Left lung (tissue), 10 donors: Measurements from ENCODE around the gene CDCA4. TPM values are rescaled to one million over a fixed set of nuclear protein-coding genes. Genes with fewer than 3 reads are reported as not detected.

ENCODE experiments used
- ATAC-seq: fragments of 200-7000 bp; cut with Tn5 transposase; one replicate; pipeline ENCODE4 v1.9.1; 2020; ENCODE audit warnings: moderate library complexity
- DNase-seq, 4 donors: peaks; one replicate each; pipeline ENCODE4 v3.0.0-alpha.2; 2013 to 2020
- H3K27ac ChIP-seq, 2 donors: fragments of 200-600 bp; sonication (generic) in 1 of 2; one replicate each; pipeline versions ENCODE4 v1.5.0 to v1.8.0; 2020 to 2021
- H3K27me3 ChIP-seq, 2 donors: fragments of 200-600 bp; sonication (generic) in 1 of 2; one replicate each; pipeline versions ENCODE4 v1.5.0 to v1.8.0; 2020 to 2021
- H3K36me3 ChIP-seq, 2 donors: fragments of 200-600 bp; sonication (generic) in 1 of 2; one replicate each; pipeline versions ENCODE4 v1.5.0 to v1.8.0; 2020 to 2021
- H3K4me1 ChIP-seq, 2 donors: fragments of 200-600 bp; one replicate each; pipeline ENCODE4 v1.8.0; 2021
- H3K4me3 ChIP-seq, 2 donors: fragments of 200-600 bp; sonication (generic) in 1 of 2; one replicate each; pipeline versions ENCODE4 v1.5.0 to v1.8.0; 2020 to 2021; ENCODE audit warnings: mild to moderate bottlenecking in 1 of 2
- H3K9me3 ChIP-seq, 2 donors: fragments of 200-600 bp; sonication (generic) in 1 of 2; one replicate each; pipeline versions ENCODE4 v1.5.0 to v1.8.0; 2020 to 2021
- intact Hi-C, 2 donors: fragments of 100-400 bp; cut with DNase I; formaldehyde crosslinking; loops; one replicate each; pipeline versions ENCODE4 v1.11.2 to v1.14.2; 2022
- polyA plus RNA-seq, 6 donors: library from polyadenylated mRNA; unstranded; fragments of 120-200 nt; gene quantifications; one replicate each; pipeline ENCODE4 v1.2.1, GENCODE V29; 2013; ENCODE audit not compliant: insufficient read length in 6 of 6
- total RNA-seq, 2 donors: library from RNA; stranded (reverse); fragmentation: NEBNext Ultra II Directional; extraction: Animal tissue kit (Norgen Biotek cat#: 25700); gene quantifications; one replicate each; pipeline ENCODE4 v1.2.1, GENCODE V29; 2021
- TF ChIP-seq, protein P1 (sequence below), 2 donors: fragments of 200-600 bp; sonication (generic) in 1 of 2; IDR thresholded peaks; one replicate each; pipeline versions ENCODE4 v1.5.0 to v1.8.0; 2021; ENCODE audit warnings: antibody characterized with exemption in 2 of 2
- donor health status: DM: no; HTN: yes; CAD: no.
- donor health status: DM: no; HTN: no; CAD: no.

The CDCA4 gene
- total and polyA plus RNA-seq, 8 donors, result 9.4 to 30.6 (median 20.5) TPM

DNA sequence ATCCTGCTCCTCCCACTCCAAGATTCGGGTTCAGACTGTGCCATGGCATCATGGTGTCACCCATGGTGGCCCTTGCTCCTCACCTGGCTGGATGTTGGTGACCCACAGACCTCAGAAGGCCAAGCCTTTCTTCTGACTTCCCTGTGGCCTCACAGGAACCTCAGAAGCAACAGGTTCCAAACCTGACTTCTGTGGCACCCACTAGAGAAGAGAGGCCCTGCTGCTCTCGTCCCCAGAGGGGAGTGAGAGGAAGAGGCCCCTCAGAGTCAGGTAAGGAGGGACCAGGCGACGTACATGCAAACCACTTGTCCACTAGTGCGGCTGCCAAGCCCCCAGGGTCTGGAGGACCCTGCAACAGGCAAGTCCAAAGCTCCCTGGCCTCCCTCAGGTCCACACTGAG is 24.9 kb downstream of the CDCA4 start:
- Histone ChIP-seq H3K9me3 (no peaks in the 10 kb centered on the region), H3K27ac (no peak overlapping the region), H3K27me3 (no peaks in the 10 kb centered on the region), H3K4me3 (no peak overlapping the region), H3K36me3 (peaks cover 0 to 31% of the 10 kb centered on the region in 2 donors), H3K4me1 (no peaks in the 10 kb centered on the region)
- ATAC-seq (no peak), DNase-seq (no peak)
- intact Hi-C loops, result no loop called here
- TF ChIP-seq, protein P1, sequence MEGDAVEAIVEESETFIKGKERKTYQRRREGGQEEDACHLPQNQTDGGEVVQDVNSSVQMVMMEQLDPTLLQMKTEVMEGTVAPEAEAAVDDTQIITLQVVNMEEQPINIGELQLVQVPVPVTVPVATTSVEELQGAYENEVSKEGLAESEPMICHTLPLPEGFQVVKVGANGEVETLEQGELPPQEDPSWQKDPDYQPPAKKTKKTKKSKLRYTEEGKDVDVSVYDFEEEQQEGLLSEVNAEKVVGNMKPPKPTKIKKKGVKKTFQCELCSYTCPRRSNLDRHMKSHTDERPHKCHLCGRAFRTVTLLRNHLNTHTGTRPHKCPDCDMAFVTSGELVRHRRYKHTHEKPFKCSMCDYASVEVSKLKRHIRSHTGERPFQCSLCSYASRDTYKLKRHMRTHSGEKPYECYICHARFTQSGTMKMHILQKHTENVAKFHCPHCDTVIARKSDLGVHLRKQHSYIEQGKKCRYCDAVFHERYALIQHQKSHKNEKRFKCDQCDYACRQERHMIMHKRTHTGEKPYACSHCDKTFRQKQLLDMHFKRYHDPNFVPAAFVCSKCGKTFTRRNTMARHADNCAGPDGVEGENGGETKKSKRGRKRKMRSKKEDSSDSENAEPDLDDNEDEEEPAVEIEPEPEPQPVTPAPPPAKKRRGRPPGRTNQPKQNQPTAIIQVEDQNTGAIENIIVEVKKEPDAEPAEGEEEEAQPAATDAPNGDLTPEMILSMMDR (IDR thresholded peaks at IDR 0.05), result no peak

DNA sequence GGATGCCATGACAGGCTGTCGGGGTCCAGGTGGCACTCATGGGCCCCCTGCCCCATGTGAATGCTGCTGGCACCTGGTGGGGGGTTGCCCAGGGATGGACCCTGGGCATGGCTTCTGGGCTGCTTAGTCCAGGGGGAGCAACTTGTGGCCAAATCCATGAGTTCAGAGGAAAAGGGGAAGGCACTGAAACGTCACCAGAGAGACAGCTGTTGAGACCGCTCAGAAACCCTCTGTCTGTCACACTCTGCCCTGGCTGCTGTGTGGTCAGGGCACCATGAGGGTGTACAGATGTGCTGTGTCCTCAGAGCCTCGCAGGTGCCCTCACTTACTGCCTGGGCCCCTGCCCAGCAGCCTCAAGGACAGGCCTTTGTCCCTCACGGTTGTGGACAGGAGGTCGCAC is 25.9 kb downstream of the CDCA4 start:
- H3K27ac ChIP-seq, result no peak overlapping the region
- H3K4me3 ChIP-seq, result no peak overlapping the region
- intact Hi-C loops, result no loop called here
- TF ChIP-seq, protein P1 (IDR thresholded peaks at IDR 0.05), result no peak
- DNase-seq, result no peak
- H3K36me3 ChIP-seq, result peaks cover 0 to 31% of the 10 kb centered on the region in 2 donors
- no peaks in the 10 kb centered on the region for H3K9me3 ChIP-seq
- no peak for ATAC-seq
- H3K27me3 ChIP-seq, result no peaks in the 10 kb centered on the region
- no peaks in the 10 kb centered on the region for H3K4me1 ChIP-seq

DNA sequence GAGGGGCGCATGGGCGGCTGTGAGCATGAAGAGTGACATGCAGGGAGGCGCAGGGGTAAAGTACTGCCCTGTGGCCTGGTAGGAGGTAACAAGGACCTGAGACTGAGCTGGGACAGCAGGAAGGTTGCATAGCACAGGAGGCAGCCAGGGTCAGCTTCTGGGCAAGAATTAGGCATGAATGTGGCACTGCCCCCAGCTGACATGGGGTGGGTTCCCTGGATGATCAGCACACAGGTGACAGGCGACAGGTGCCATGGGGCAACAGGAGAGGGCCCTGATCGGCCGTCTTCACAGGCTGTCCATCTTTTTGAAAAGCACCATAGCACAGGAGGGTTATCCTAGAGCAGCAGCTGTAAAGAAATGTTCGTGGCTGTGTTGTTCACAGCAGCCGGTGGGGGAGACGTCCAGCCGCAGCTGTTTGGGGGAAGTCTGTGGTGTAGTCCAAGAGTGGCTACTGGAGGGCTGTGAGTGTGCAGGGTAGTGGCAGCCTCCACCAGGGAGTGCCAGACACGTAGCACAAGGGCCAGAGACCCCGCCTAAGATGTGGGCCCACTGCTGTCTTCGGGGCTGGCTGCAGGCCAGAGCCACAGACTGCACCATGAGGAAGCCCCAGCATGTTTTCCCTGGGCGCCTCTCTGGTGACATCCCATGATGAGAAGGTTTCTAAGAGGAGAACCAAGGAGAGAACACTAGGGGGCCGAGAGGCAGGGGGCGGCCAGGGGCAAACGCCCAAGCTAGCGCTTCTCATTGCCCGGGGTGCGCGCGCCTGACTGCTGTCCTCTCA is 26.9 kb downstream of the CDCA4 start:
- Histone ChIP-seq H3K36me3 (peaks cover 0 to 31% of the 10 kb centered on the region in 2 donors), H3K9me3 (no peaks in the 10 kb centered on the region), H3K27me3 (no peaks in the 10 kb centered on the region), H3K27ac (no peak overlapping the region), H3K4me3 (no peak overlapping the region), H3K4me1 (no peaks in the 10 kb centered on the region)
- ATAC-seq (no peak), DNase-seq (no peak)
- intact Hi-C loops, result no loop called here
- TF ChIP-seq, protein P1 (IDR thresholded peaks at IDR 0.05), result no peak

DNA sequence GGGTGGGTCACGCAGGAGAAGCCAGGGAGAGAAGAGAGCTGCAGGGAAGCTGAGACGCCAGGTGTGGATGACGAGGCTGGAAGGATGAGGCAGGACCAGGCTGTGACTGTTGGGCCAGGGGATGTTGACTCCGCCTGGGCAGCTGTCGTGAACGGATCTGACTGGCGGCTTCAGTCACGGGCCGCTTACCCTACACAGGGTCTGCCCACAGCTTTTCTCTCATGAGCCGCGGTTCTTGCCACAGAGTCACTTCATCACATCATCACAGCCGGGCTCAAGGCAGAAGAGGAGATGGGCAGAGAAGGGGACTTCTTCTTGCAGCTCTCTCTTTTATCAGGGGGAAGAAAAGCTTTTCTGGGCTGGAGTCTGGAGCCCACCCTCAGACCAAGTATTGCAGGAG is 27.6 kb downstream of the CDCA4 start:
- Histone ChIP-seq H3K27ac (no peak overlapping the region), H3K4me1 (no peaks in the 10 kb centered on the region), H3K9me3 (no peaks in the 10 kb centered on the region), H3K4me3 (no peak overlapping the region), H3K27me3 (no peaks in the 10 kb centered on the region), H3K36me3 (peaks cover 0 to 31% of the 10 kb centered on the region in 2 donors)
- no peak for ATAC-seq
- TF ChIP-seq, protein P1 (IDR thresholded peaks at IDR 0.05), result no peak
- intact Hi-C loops, result no loop called here
- no peak for DNase-seq

DNA sequence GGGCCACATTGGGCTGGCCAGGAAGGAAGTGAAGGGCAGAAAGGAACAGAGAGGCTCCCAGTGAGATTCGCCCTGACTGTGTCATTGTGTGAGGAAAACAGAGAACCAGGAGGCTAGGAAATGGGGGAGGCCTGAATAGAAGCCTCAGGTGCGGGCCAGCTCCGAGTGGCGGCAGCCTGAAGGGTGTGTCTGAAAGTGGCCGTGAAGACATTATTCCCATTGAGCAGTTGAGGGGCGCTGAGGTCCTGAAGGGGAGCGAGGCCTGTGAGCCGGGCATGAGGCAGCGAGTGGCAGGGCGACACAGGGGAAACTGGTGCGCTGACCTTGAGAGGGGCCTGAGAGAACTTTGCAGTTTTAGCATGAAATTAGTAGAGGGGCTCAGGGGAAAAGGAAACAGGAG is 28.4 kb downstream of the CDCA4 start:
- Histone ChIP-seq H3K36me3 (peaks cover 0 to 31% of the 10 kb centered on the region in 2 donors), H3K27ac (no peak overlapping the region), H3K4me3 (no peak overlapping the region), H3K27me3 (no peaks in the 10 kb centered on the region), H3K9me3 (no peaks in the 10 kb centered on the region), H3K4me1 (peaks cover 0 to 2% of the 10 kb centered on the region in 2 donors)
- TF ChIP-seq, protein P1 (IDR thresholded peaks at IDR 0.05), result no peak
- intact Hi-C loops, result no loop called here
- DNase-seq (no peak), ATAC-seq (no peak)
